Neural cell (in vitro differentiated cells): ENCODE data around the gene ARHGEF7.

Source experiments
- CTCF ChIP-seq: fragments of 450-650 bp; IDR thresholded peaks from 2 replicates; pipeline ENCODE4 v1.5.1; 2014; ENCODE audit warnings: antibody characterized with exemption, mild to moderate bottlenecking, moderate library complexity; ENCODE audit not compliant: poor library complexity, severe bottlenecking
- EZH2 ChIP-seq: fragments of 200-600, 300-800 bp; shearing (Covaris generic), sonication (generic); IDR thresholded peaks from 2 replicates; pipeline ENCODE4 v1.6.1; 2014; ENCODE audit warnings: antibody characterized with exemption, low read length, borderline replicate concordance, mild to moderate bottlenecking; ENCODE audit not compliant: insufficient read depth, poor library complexity, severe bottlenecking
- REST ChIP-seq: IDR thresholded peaks from 2 replicates; pipeline ENCODE4 v1.6.1; 2012; ENCODE audit warnings: borderline replicate concordance

DNA sequence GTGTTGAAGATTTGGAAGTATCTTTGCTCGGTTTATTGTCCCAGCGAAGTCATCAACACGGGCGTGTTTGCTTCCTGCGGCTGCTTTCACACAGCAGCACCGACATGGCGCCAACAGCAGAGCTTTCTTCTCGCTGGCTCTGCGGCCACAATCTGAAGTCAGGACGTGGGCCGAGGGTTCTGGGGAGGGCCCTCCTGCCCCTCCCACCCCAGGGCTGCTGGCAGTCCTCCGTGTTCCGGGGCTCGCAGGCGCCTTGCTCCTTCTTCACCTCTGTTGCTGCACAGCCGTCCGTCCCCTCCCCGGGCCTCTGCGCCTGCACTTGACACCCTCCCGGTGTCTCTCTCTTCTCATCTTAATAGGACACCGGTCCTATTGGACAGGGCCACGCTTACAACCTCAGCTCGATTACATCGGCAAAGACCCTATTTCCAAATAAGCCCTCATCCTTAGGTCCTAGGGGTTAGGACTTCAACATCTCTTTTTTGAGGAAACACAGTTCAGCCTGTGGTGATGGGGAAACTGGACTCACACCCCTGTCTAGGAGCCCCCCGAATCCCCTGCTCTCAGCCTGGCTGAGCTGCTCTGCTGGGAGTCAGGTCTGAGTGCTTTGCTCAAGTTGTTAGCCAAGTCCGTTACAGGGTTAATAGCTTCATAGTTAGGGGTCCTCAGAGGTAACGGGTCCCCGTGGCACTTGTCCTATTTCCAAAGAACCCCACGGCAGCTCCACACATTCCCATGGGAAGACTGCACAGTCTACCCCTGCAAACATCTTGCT, 202.6 kb downstream of the ARHGEF7 start:
- TF ChIP-seq EZH2 (no peak), REST (no peak), CTCF (no peak)
